Activated CD8-positive, alpha-beta memory T cell treated with anti-CD3 and anti-CD28 coated beads, Interleukin-2, amount 50 U/mL, for 24 hours (primary cell): ENCODE results near the gene LDAH.

Experiments
- DNase-seq: peaks from one replicate; pipeline ENCODE4 v3.0.0-alpha.2; 2020; ENCODE audit errors: extremely low read depth

The LDAH gene

GRCh38 chr2:20682167-20682920, 140.6 kb downstream of the LDAH start:
- DNase-seq: no peak

- DNase-seq: no peak
These were observed 142.0 kb downstream of the LDAH start for GRCh38 chr2:20680744-20681375.

GRCh38 chr2:20678780-20679179, 144.1 kb downstream of the LDAH start:
- DNase-seq: no peak

- no peak for DNase-seq
These were observed 144.9 kb downstream of the LDAH start for GRCh38 chr2:20678086-20678395.

GRCh38 chr2:20677301-20678085, 145.4 kb downstream of the LDAH start:
- DNase-seq: no peak

GRCh38 chr2:20676353-20677215, 146.3 kb downstream of the LDAH start:
- DNase-seq: no peak

- no peak for DNase-seq
These were observed 147.1 kb downstream of the LDAH start for GRCh38 chr2:20675701-20676352.

GRCh38 chr2:20674974-20675679, 147.8 kb downstream of the LDAH start:
- no peak for DNase-seq

GRCh38 chr2:20674309-20674965, 148.5 kb downstream of the LDAH start:
- DNase-seq: no peak

- no peak for DNase-seq
These were observed 149.1 kb downstream of the LDAH start for GRCh38 chr2:20673686-20674308.

GRCh38 chr2:20672201-20672951, 150.5 kb downstream of the LDAH start:
- DNase-seq: no peak

GRCh38 chr2:20671736-20672080, 151.2 kb downstream of the LDAH start:
- DNase-seq: no peak

- DNase-seq: no peak
These were observed 151.7 kb downstream of the LDAH start for GRCh38 chr2:20671036-20671735.

- no peak for DNase-seq
These were observed 152.4 kb downstream of the LDAH start for GRCh38 chr2:20670315-20671035.

- no peak for DNase-seq
These were observed 153.2 kb downstream of the LDAH start for GRCh38 chr2:20669562-20670314.

- DNase-seq: no peak
These were observed 153.9 kb downstream of the LDAH start for GRCh38 chr2:20668871-20669475.

GRCh38 chr2:20668451-20668850, 154.4 kb downstream of the LDAH start:
- no peak for DNase-seq
